ENCODE results near the gene ALDH1A1. TPM values are rescaled to one million over a fixed set of nuclear protein-coding genes. Genes with fewer than 3 reads are reported as not detected.

The ALDH1A1 gene
- polyA plus RNA-seq, 1 of the 3 experiments (the other 2 are of a cell fraction), result 0.03 TPM

DNA sequence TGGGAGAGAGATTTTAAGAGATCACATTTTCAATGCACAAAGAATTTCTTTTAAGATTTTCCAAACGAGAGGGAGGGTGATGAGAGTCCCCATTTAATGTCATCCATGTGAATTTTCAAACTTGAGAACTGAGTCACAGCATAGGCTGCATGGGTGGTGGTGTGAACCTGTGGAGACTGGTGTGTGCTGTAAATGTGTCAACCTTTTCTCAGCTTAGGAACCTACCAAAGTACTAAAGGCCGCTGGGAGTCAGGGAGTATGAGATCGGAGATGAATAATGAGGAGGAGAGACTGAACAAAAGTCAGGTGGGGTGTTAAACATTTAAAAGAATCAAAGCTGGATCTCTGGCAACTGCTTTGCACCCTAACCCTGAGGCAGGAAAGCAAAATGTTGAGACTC, 7.5 kb downstream of the ALDH1A1 start (continued):
- TF ChIP-seq, protein P1, sequence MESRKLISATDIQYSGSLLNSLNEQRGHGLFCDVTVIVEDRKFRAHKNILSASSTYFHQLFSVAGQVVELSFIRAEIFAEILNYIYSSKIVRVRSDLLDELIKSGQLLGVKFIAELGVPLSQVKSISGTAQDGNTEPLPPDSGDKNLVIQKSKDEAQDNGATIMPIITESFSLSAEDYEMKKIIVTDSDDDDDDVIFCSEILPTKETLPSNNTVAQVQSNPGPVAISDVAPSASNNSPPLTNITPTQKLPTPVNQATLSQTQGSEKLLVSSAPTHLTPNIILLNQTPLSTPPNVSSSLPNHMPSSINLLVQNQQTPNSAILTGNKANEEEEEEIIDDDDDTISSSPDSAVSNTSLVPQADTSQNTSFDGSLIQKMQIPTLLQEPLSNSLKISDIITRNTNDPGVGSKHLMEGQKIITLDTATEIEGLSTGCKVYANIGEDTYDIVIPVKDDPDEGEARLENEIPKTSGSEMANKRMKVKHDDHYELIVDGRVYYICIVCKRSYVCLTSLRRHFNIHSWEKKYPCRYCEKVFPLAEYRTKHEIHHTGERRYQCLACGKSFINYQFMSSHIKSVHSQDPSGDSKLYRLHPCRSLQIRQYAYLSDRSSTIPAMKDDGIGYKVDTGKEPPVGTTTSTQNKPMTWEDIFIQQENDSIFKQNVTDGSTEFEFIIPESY (IDR thresholded peaks at IDR 0.05; ENCODE audit: borderline replicate concordance, low read depth), result no peak
- TF ChIP-seq SIN3A (IDR thresholded peaks at IDR 0.05; ENCODE audit: borderline replicate concordance, low read depth, low read length), result no peak
- no peak for TF ChIP-seq MXI1 (IDR thresholded peaks at IDR 0.05; ENCODE audit: low read depth, low read length)
- TF ChIP-seq, protein P2, sequence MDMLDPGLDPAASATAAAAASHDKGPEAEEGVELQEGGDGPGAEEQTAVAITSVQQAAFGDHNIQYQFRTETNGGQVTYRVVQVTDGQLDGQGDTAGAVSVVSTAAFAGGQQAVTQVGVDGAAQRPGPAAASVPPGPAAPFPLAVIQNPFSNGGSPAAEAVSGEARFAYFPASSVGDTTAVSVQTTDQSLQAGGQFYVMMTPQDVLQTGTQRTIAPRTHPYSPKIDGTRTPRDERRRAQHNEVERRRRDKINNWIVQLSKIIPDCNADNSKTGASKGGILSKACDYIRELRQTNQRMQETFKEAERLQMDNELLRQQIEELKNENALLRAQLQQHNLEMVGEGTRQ (IDR thresholded peaks at IDR 0.05; ENCODE audit: borderline replicate concordance, low read depth, low read length), result no peak

DNA sequence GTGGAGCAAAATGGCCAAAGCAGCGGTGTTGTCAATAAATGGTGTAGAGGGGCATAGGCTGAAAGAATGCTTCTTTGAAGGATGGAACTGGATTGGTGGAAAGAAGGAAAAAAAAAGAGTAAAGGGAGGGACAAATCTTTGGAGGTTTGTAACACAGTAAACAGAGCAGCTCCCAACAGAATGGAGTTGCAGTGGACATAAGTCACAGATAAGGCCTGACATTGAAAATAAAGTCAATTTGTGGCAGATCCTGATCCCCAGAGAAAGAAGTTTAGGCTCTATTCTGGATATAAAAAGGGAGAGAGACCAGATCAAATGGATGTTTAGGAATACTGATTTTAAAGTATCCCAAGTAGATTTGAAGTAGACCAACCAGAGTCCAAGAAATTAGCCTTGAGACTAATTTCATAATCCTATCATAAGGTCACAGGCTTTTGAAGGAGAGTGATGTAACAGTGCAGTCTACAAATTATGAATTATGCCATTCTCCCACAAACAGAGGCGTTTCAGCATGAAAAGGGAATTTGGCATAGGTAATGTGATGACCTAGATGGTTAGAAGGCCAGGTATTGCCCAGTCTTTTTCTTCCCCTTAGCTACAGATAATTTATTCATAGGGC, 8.9 kb downstream of the ALDH1A1 start:
- H3F3A ChIP-seq (replicated peaks; ENCODE audit: insufficient read depth), result no peaks in the 10 kb centered on the region
- H3K9me2 ChIP-seq, result no peaks in the 10 kb centered on the region
- DNase-seq, result no peak
- no peak overlapping the region for H3K4me2 ChIP-seq
- H3K79me2 ChIP-seq (ENCODE audit: insufficient read depth), result no peaks in the 10 kb centered on the region
- no peaks in the 10 kb centered on the region for H3K4me1 ChIP-seq (ENCODE audit: control insufficient read depth in 1 of 2, insufficient read depth in 2 of 2, low read depth in 1 of 2, low read length in 1 of 2)
- WGBS (ENCODE audit: low lambda C conversion rate), result 3% methylated on average over 2 of the region's 2 CpGs
- H3K27me3 ChIP-seq (ENCODE audit: insufficient read depth), result peaks cover 20% of the 10 kb centered on the region
- no peaks in the 10 kb centered on the region for H4K20me1 ChIP-seq (ENCODE audit: insufficient read depth)
- ChIA-PET CTCF (no interaction called here), POLR2A (no interaction called here)
- H3K9me3 ChIP-seq, result no peaks in the 10 kb centered on the region
- H3K4me3 ChIP-seq (ENCODE audit: low read depth in 2 of 2, low read length in 1 of 2), result no peak overlapping the region
- H3K27ac ChIP-seq (ENCODE audit: low read depth in 2 of 2, low read length in 1 of 2), result no peak overlapping the region
- no peaks in the 10 kb centered on the region for H3K36me3 ChIP-seq (replicated peaks in 1 of 2; ENCODE audit: control insufficient read depth in 1 of 2, insufficient read depth in 2 of 2, low read length in 1 of 2)
- H3K9ac ChIP-seq, result no peak overlapping the region
- H2AFZ ChIP-seq (ENCODE audit: low read depth), result no peak overlapping the region
- no peak for TF ChIP-seq RCOR1 (IDR thresholded peaks at IDR 0.05; ENCODE audit: low read length)
- no peak for TF ChIP-seq CHD2 (IDR thresholded peaks at IDR 0.05; ENCODE audit: low read length, partially characterized antibody)
- no peak for TF ChIP-seq RFX5 (IDR thresholded peaks at IDR 0.05; ENCODE audit: low read length)
- TF ChIP-seq NFIC (IDR thresholded peaks at IDR 0.05; ENCODE audit: borderline replicate concordance), result no peak
- no peak for TF ChIP-seq SMC3 (IDR thresholded peaks at IDR 0.05; ENCODE audit: low read depth, low read length)
- TF ChIP-seq EZH2phosphoT487 (IDR thresholded peaks at IDR 0.05; ENCODE audit: borderline replicate concordance, low read depth), result no peak
- TF ChIP-seq, protein P3, sequence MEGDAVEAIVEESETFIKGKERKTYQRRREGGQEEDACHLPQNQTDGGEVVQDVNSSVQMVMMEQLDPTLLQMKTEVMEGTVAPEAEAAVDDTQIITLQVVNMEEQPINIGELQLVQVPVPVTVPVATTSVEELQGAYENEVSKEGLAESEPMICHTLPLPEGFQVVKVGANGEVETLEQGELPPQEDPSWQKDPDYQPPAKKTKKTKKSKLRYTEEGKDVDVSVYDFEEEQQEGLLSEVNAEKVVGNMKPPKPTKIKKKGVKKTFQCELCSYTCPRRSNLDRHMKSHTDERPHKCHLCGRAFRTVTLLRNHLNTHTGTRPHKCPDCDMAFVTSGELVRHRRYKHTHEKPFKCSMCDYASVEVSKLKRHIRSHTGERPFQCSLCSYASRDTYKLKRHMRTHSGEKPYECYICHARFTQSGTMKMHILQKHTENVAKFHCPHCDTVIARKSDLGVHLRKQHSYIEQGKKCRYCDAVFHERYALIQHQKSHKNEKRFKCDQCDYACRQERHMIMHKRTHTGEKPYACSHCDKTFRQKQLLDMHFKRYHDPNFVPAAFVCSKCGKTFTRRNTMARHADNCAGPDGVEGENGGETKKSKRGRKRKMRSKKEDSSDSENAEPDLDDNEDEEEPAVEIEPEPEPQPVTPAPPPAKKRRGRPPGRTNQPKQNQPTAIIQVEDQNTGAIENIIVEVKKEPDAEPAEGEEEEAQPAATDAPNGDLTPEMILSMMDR (IDR thresholded peaks at IDR 0.05), result no peak
- no peak for TF ChIP-seq TAF1 (IDR thresholded peaks at IDR 0.05; ENCODE audit: borderline replicate concordance, low read depth, low read length)
- no peak for TF ChIP-seq ELF1 (IDR thresholded peaks at IDR 0.05)
- TF ChIP-seq TEAD4 (IDR thresholded peaks at IDR 0.05; ENCODE audit: borderline replicate concordance, insufficient read depth), result no peak
- TF ChIP-seq GABPA (IDR thresholded peaks at IDR 0.05; ENCODE audit: low read depth), result no peak
- TF ChIP-seq POLR2AphosphoS5 (IDR thresholded peaks at IDR 0.05; ENCODE audit: low read depth, low read length), result no peak
- no peak for TF ChIP-seq GATA2 (CRISPR knock-in tag; IDR thresholded peaks at IDR 0.05)
- no peak for TF ChIP-seq FOSL2 (IDR thresholded peaks at IDR 0.05; ENCODE audit: borderline replicate concordance, low read depth)
- no peak for TF ChIP-seq TCF12 (IDR thresholded peaks at IDR 0.05)
- TF ChIP-seq, protein P4, sequence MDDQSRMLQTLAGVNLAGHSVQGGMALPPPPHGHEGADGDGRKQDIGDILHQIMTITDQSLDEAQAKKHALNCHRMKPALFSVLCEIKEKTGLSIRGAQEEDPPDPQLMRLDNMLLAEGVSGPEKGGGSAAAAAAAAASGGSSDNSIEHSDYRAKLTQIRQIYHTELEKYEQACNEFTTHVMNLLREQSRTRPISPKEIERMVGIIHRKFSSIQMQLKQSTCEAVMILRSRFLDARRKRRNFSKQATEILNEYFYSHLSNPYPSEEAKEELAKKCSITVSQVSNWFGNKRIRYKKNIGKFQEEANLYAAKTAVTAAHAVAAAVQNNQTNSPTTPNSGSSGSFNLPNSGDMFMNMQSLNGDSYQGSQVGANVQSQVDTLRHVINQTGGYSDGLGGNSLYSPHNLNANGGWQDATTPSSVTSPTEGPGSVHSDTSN (IDR thresholded peaks at IDR 0.05), result no peak
- TF ChIP-seq, protein P5, sequence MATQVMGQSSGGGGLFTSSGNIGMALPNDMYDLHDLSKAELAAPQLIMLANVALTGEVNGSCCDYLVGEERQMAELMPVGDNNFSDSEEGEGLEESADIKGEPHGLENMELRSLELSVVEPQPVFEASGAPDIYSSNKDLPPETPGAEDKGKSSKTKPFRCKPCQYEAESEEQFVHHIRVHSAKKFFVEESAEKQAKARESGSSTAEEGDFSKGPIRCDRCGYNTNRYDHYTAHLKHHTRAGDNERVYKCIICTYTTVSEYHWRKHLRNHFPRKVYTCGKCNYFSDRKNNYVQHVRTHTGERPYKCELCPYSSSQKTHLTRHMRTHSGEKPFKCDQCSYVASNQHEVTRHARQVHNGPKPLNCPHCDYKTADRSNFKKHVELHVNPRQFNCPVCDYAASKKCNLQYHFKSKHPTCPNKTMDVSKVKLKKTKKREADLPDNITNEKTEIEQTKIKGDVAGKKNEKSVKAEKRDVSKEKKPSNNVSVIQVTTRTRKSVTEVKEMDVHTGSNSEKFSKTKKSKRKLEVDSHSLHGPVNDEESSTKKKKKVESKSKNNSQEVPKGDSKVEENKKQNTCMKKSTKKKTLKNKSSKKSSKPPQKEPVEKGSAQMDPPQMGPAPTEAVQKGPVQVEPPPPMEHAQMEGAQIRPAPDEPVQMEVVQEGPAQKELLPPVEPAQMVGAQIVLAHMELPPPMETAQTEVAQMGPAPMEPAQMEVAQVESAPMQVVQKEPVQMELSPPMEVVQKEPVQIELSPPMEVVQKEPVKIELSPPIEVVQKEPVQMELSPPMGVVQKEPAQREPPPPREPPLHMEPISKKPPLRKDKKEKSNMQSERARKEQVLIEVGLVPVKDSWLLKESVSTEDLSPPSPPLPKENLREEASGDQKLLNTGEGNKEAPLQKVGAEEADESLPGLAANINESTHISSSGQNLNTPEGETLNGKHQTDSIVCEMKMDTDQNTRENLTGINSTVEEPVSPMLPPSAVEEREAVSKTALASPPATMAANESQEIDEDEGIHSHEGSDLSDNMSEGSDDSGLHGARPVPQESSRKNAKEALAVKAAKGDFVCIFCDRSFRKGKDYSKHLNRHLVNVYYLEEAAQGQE (IDR thresholded peaks at IDR 0.05; ENCODE audit: low read depth, low read length), result no peak
- no peak for TF ChIP-seq SIN3A (IDR thresholded peaks at IDR 0.05; ENCODE audit: borderline replicate concordance, low read depth, low read length)
- TF ChIP-seq, protein P6, sequence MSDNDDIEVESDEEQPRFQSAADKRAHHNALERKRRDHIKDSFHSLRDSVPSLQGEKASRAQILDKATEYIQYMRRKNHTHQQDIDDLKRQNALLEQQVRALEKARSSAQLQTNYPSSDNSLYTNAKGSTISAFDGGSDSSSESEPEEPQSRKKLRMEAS (IDR thresholded peaks at IDR 0.05; ENCODE audit: low read depth), result no peak
- no peak for TF ChIP-seq MXI1 (IDR thresholded peaks at IDR 0.05; ENCODE audit: low read depth, low read length)
